HG02943 (cell line): Measurements from ENCODE around the gene CEBPZOS.
"Not testable (repeated sequence)": the region's sequence is repeated elsewhere in the genome, so short reads cannot be mapped to it uniquely, and the experiment has no call there.

Experiments used
- ATAC-seq: cut with Tn5 transposase; IDR thresholded peaks from one replicate; pipeline ENCODE4 v1.9.1; 2021; ENCODE audit warnings: mild to moderate bottlenecking, low read depth, moderate library complexity; ENCODE audit not compliant: unreplicated experiment

Gene CEBPZOS

DNA sequence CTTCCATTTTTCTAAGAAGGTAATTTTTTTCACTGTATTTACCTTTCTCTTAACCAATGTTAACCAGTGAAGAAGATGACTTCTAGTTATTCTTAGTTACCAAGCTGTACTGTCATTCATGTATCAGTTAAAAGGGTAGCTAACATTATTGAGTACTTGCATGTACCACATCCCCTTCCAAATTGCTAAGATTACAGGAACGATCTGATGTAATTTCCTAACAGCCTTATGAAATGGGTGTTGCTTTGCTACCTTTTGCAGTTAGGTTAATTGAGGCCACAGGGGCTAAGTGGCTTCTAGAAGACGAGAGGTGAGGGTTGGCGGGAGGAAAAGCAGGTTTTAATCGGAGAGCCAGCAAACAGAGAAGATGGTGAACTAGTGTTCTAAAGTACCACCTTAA is 6.0 kb upstream of the CEBPZOS start:
- no peak for ATAC-seq

DNA sequence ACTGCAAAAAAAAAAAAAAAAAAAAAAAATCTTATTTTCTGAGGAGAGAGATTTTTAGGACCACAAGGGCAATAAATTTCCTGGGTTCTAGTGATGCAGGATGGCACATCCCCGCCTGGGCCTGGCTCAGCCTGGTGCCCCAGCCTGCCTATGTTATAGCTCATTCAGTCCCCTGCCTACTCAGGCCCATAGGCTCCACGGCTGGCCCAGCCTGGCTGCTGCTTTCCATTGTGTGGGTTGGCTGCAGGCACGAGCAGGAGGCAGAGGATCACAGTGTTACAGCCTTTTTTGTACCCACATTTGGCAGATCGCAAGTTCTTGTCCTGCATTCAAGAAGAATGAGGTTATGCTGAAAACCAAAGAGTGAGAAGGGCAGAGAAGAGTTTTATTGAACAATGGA is 5.0 kb upstream of the CEBPZOS start:
- no peak for ATAC-seq

DNA sequence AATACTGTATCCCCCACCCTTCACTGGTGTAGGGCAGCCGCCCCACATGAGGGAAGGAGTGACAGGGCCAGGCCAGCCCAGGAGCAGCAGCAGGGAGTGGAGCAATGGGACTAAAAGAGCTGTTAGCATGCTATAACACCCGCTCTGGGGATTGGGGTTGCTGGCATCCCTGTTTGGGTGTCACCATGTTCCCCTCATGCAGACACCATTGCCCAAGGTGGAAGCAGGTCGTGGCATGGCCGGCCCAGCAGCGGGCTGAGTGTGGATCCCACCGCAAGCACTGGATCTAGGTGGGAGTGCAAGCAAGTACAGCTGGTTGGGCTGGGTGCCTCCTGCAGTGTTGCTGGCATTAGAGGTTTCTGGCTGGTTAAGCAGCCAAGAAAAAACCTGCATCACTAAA is 4.5 kb upstream of the CEBPZOS start:
- ATAC-seq = no peak

DNA sequence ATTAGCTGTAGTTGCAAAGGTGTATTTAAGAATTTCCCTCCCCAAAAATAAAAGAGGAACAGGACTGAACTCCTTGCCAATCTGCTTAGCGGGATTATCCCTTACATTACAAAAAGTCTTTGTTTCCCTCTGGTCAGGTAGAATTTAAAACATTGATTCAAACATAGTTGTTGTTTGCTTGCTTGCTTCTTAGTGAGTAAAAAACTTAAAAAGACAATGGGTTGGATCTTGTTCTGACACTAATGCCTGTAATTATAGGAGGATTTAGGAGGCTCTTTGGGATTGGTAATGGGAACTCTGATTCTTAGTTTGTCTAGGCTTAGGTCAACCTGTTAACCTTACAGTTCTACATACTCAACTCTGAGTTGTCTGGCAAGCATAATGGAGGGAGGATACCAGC is 3.7 kb upstream of the CEBPZOS start:
- no peak for ATAC-seq

DNA sequence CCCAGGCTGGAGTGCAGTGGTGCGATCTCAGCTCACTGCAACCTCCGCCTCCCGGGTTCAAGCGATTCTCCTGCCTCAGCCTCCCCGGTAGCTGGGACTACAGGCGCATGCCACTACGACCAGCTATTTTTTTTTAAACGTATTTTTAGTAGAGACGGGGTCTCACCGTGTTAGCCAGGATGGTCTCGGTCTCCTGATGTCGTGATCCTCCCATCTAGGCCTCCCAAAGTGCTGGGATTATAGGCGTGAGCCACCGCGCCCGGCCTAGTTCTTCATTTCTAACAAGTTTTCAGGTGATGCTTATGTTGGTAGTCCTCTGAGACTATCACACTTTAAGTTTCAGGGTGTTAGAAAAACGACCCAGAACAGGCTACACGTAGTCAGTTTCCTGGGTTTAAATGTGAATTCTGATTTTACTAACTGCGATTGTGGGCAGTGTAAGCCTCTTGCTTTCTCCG is 405 bp upstream of the CEBPZOS start:
- ATAC-seq = not testable (repeated sequence)

DNA sequence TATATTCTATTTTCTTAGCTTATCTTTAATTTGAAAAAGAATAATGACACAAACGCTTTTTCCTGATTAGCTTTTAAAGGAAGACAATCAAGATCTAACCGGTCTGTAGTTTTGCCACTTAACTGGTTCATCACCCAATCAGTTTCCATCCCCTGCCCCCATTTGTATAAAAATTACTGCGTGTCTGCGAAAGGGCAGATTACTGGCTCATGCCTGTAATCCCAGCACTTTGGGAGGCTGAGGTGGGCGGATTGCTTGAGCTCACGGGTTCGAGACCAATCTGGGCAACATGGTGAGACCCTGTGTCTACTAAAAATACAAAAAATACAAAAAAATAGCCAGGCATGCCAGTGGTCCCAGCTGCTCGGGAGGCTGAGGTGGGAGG is 2.4 kb downstream of the CEBPZOS start:
- no peak for ATAC-seq

DNA sequence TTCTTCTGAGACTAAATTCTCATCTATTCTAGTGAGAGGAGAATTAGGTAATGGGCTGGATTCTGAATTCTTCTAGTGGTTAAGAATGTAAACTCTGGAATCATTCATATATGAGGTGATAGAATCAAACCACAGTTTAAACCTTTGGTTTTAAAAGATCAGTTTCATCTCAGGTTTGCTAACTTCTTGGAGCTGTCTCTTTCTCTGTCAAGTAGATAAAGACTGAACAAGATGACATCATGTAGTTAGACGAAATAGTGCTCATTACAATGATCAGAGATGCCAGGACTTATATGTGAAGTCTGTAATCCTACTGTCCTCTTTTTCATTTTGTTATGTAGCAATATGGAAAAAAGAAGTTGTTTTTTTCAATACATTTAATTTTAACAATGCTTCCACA is 4.9 kb downstream of the CEBPZOS start:
- ATAC-seq = no peak

DNA sequence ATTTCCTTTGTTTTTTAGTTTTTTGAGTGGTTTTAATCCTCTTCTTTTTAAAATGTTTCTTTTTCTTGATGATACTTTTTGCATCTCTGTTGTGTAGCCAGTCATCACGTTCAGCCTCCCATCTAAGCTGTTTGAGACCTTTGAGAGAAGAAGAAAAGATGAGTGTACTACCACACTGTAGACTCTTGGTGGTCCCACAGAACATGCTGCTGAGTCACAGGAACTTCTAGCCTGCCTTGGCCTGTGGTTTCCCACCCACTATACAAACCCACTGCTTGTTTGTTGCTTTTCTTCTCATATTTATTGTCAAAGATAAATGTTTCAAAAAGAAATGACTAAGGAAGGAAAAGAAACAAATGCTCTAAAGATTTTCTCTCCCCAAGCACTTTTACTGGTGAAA is 5.5 kb downstream of the CEBPZOS start:
- ATAC-seq = no peak

DNA sequence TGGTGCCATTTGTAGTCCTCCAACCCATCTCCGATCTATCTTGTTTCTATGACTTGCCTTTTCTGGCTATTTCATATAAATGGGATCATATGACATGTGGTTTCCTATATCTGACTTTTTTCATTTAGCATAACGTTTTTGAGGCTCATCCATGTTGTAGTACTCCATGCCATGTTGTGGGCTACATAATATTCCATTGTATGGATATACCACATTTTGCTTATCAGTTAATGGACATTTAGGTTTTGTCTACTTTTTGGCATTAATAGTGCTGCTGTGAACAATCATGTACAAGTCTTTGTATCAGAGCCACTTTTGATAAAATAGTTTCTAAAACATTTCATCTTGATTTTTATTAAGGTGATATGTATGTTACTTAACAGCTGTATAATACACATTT is 7.4 kb downstream of the CEBPZOS start:
- no peak for ATAC-seq

DNA sequence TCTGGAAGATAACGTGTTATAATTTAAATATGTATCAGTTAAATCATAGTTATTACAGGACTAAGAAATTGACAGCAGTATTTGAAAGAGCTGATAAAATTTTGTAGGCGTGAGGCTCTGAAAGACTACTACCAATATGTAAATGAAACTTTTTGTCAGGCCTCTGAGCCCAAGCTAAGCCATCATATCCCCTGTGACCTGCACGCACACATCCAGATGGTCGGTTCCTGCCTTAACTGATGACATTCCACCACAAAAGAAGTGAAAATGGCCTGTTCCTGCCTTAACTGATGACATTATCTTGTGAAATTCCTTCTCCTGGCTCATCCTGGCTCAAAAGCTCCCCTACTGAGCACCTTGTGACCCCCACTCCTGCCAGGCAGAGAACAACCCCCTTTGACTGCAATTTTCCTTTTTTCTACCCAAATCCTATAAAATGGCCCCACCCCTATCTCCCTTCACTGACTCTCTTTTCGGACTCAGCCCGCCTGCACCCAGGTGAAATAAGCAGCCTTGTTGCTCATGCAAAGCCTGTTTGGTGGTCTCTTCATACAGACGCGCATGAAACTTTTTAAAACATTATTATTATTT is 8.9 kb downstream of the CEBPZOS start:
- ATAC-seq = not testable (repeated sequence)

DNA sequence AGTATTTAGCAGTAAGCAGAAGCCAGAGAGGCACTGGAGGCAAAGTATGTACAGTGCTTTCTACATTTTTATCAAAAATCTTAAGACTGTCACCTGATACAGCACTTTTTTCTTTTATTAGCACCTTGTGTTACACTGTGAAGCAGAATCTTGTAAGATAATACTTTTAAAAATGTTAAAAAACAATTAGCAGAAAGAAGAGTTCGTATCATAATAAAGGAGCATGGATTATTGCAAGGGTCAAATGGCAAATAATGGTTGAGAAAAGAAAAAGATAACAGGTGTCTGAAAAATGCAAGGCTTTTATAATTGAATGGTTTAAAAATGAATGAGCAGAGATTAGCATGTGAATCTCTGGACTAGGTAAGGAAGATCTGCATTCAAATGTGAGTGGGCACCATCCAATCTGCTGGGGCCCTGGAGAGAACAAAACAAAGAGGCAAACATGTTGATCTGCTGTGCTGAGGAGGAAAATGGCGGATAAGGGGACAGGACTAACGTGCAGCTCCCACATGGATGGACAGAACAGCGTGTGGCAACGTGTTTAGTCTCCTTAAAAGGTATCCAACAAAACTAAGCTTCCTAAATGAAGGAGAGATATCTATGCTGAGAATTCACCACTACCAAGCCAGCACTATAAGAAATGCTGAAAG is 9.5 kb downstream of the CEBPZOS start:
- no peak for ATAC-seq

DNA sequence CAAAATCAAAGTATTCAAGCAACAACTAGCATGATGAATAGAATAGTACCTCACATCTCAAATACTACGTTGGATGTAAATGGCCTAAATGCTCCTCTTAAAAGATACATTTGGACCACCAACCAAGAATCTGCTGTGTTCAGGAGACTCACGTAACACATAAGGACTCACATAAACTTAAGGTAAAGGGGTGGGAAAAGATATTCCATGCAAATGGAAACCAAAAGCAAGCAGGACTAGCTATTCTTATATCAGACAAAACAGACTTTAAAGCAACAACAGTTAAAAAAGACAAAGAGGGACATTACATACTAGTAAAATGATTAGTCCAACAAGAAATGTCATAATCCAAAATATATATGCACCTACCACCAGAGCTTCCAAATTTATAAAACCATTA is 10.5 kb downstream of the CEBPZOS start:
- not testable (repeated sequence) for ATAC-seq

DNA sequence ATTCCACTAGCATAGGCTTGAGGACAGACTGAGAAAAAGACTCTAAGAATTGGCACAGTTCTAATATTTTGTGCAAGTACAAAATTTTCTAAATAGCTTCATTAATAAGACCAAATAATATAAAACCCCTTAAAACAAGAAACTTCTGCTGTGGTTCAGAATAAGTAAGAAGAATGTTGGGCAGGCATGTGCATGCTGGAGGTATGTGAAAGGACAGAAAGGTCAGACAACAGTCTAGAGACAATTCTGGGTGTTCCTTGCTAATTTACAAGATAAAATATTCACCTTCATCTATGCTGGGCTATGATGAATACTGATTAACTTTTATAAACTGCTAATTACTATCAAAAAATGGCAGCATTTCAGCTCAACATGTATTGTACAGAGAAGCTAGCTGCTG is 14.9 kb downstream of the CEBPZOS start:
- ATAC-seq = no peak

DNA sequence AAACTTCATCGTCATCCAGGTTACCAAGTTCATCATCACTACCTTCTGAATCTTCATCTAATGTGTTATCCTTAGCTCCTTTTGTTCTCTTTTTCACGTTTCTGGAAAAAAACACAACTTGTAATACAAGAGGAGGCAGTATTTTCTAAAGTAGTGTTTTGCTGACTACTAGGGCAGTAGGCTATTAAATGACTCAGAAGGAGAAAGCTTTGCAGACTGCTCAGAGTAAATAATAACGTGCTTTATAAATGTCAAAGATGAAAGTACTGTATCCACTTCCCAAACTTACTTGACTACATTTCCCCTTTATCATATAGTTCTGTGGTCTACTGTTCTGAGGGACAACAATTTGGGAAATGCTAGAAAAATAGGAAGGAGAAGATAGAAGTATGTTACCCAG is 15.6 kb downstream of the CEBPZOS start:
- ATAC-seq = no peak

DNA sequence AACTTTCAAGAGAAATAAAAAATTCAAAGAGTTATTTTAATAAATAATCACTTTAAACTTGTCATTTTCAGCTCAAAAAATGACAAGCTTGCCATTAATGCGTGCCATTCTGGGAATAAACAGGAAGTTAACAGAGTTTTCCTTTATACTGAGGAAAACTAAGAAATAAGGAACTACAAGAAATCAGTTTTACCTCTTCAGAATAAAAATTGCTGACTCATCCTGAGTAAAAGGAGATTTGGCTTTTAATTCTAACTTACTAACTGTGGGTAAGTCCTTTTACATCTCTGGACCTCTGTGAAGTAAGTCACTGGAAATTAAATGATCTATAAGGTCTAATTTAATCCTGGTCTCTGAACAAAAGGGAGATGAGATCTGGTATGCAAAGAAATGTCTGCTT is 19.0 kb downstream of the CEBPZOS start:
- ATAC-seq = no peak

DNA sequence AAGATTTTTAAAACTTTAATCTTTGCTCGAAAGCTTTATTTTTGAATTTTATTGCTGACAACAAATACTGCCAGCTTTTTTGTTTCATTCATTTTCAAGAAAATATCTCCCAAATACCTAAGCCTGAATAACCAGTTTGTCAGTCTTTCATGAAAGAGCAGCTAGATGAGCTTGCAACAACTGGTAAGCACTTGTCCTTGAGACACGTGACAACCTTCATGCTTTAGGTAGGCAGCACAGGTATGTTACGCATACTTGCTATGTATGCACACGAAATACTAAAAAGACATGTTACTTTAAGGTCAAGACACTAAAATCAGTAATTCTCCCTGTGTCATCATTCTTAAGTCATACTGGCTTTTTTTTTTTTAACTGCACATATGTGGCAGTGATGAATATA is 22.8 kb downstream of the CEBPZOS start:
- no peak for ATAC-seq

DNA sequence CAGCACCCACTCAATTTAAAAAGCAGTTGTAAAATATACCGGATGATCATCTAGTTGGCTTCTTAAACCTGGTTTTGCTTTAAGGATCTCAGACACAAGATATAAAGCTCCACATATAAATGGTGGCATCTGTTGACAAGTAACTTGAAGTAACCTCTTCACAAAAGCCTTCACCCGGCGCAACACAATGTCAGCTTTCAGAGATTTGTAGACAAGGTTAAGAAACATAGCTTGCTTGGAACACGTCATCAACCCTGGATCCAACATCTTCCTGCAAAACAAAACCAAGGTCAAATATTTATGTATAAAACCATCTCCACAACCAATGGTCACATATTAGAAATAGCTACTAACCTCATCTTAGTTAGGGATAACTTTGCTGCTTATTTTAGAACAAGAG is 26.8 kb downstream of the CEBPZOS start:
- no peak for ATAC-seq

DNA sequence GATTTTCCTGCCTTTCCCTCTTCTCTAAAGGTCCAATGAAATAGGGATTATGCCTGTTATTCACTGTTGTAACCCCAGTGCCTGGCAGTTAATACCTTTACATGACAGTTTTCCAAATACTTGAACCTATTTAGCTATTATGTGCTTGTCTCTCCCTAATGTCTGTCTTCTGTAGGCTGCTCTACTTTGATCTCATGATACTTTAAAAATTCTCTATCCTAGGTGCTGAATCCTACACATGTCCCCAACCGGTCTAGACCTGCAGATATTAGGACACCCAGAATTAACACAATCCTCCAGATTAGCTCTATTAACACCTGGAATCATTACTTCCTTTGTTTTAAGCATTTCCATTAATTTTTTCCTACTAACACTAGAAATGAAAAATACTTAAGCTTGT is 27.8 kb downstream of the CEBPZOS start:
- no peak for ATAC-seq

DNA sequence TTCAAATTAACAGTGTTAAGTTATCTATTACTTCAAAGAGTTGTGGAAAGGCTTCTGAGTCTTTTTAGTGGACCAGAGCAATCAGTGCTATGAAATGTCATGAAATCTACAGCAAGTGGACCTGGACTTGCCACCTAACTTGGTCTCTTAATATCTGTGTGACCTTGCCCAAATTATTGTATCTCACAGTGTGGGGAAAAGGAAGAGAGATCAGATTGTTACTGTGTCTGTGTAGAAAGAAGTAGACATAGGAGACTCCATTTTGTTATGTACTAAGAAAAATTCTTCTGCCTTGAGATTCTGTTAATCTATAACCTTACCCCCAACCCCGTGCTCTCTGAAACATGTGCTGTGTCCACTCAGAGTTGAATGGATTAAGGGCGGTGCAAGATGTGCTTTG is 28.8 kb downstream of the CEBPZOS start:
- ATAC-seq = not testable (repeated sequence)

DNA sequence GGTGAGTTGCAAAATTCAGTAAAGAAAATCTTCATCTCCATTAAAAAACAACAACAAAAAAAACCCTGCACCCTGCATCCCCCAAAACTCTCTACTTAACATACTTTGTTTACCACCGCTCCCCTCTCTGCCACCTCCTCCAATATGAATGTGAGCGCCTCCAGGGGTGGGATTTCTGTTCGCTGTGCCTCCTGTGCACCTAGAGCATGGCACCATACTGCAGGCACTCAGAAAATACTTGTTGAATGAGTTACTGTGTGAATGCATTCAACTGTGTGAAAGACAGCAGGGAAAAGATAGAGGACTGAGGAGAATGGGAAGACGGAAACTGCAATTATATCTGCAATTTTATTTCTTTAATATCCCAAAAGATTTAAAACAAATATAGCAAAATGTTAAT is 30.6 kb downstream of the CEBPZOS start:
- no peak for ATAC-seq

DNA sequence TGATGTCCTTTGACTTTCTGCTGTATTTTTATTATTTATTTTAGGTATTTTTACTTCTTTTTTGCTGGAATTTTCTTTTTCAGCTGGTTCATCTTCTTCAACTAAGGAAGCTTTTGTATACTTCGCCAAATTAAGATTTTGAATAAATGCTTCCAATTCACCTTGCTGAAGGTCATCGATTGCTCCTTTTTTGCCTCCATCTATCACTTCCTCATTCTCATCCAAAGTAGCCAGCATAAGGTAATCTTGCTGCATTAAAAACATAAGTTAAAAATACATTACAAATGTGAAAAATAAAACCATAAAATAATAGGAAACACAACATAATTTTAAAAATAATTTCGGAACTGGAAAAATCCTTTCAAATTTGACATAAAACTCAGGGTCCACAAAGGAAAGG is 32.5 kb downstream of the CEBPZOS start:
- no peak for ATAC-seq

DNA sequence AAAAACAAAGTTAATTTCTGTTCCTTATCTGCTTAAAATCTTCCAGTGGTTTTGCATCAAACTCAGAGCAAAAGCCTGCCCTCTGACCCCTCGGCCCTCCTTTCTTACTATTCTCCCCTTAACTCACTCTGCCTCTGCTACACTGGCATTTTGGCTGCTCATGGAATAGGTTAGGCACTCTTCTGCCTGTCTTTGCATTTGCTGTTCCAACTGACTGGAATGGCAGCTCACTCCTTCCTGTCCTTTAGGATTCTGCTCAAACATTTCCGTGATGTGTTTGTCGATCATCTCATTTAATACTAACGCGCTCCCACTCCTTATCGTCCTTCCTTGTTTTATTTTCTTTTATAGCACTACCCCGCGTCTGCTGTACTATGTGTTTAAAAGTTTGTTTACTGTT is 34.3 kb downstream of the CEBPZOS start:
- ATAC-seq = no peak
